Trophoblast cell (in vitro differentiated cells and primary cell): ENCODE results near the gene TFF1.

Source experiments
- DNase-seq, 2 donors: peaks; one replicate each; pipeline ENCODE4 v3.0.0-alpha.2; 2016
- H2AFZ ChIP-seq: 2 replicates; pipeline ENCODE4 v1.6.1; 2013; ENCODE audit warnings: low read length, moderate library complexity, mild to moderate bottlenecking; ENCODE audit not compliant: insufficient read depth, poor library complexity
- H2AK5ac ChIP-seq: 2 replicates; pipeline ENCODE4 v1.6.1; 2013; ENCODE audit warnings: mild to moderate bottlenecking, low read length
- H2BK120ac ChIP-seq: 2 replicates; pipeline ENCODE4 v1.6.1; 2013; ENCODE audit warnings: low read length, mild to moderate bottlenecking, moderate library complexity; ENCODE audit not compliant: insufficient read depth, poor library complexity
- H2BK12ac ChIP-seq: 2 replicates; pipeline ENCODE4 v1.6.1; 2013; ENCODE audit warnings: mild to moderate bottlenecking, low read length, moderate library complexity
- H2BK5ac ChIP-seq: 2 replicates; pipeline ENCODE4 v1.6.1; 2013; ENCODE audit warnings: low read length, low read depth, moderate library complexity, mild to moderate bottlenecking; ENCODE audit not compliant: poor library complexity
- H3K14ac ChIP-seq: 2 replicates; pipeline ENCODE4 v1.6.1; 2013; ENCODE audit warnings: mild to moderate bottlenecking, low read length
- H3K18ac ChIP-seq: 2 replicates; pipeline ENCODE4 v1.6.1; 2013; ENCODE audit warnings: mild to moderate bottlenecking, low read length
- H3K23ac ChIP-seq: 2 replicates; pipeline ENCODE4 v1.6.1; 2013; ENCODE audit warnings: low read length
- H3K27ac ChIP-seq: 2 replicates; pipeline ENCODE4 v1.5.1; 2013; ENCODE audit warnings: low read depth, mild to moderate bottlenecking, inconsistent platforms, low read length, moderate library complexity
- H3K27me3 ChIP-seq: 2 replicates; pipeline ENCODE4 v1.6.1; 2013; ENCODE audit warnings: inconsistent platforms, mild to moderate bottlenecking, low read length, moderate library complexity; ENCODE audit not compliant: insufficient read depth
- H3K36me3 ChIP-seq, 2 experiments: 1 replicate in 1 of 2; 2 replicates in 1 of 2; pipeline ENCODE4 v1.6.1; 2013; ENCODE audit warnings: low read length in 2 of 2, mild to moderate bottlenecking in 2 of 2, moderate library complexity in 1 of 2; ENCODE audit not compliant: insufficient read depth in 2 of 2, control insufficient read depth in 1 of 2
- H3K4ac ChIP-seq: 2 replicates; pipeline ENCODE4 v1.6.1; 2013; ENCODE audit warnings: low read depth, mild to moderate bottlenecking, low read length, moderate library complexity
- H3K4me1 ChIP-seq, 2 experiments: 1 replicate in 1 of 2; 2 replicates in 1 of 2; pipeline ENCODE4 v1.6.1; 2013; ENCODE audit warnings: low read length in 2 of 2, mild to moderate bottlenecking in 2 of 2, moderate library complexity in 1 of 2; ENCODE audit not compliant: insufficient read depth in 2 of 2, control insufficient read depth in 1 of 2
- H3K4me2 ChIP-seq: 2 replicates; pipeline ENCODE4 v1.6.1; 2013; ENCODE audit warnings: inconsistent platforms, mild to moderate bottlenecking, low read length, moderate library complexity
- H3K4me3 ChIP-seq: 2 replicates; pipeline ENCODE4 v1.5.1; 2013; ENCODE audit warnings: mild to moderate bottlenecking, low read depth, low read length, inconsistent platforms
- H3K79me1 ChIP-seq: one replicate; pipeline ENCODE4 v1.6.1; 2013; ENCODE audit warnings: low read length
- H3K79me2 ChIP-seq: 2 replicates; pipeline ENCODE4 v1.6.1; 2013; ENCODE audit warnings: low read length, mild to moderate bottlenecking; ENCODE audit not compliant: control insufficient read depth, insufficient read depth, poor library complexity
- H3K9ac ChIP-seq: 2 replicates; pipeline ENCODE4 v1.6.1; 2013; ENCODE audit warnings: mild to moderate bottlenecking, low read length
- H3K9me3 ChIP-seq: 2 replicates; pipeline ENCODE4 v1.6.1; 2013; ENCODE audit warnings: low read depth, mild to moderate bottlenecking, control low read depth, inconsistent platforms, low read length; ENCODE audit not compliant: insufficient read depth
- H4K12ac ChIP-seq: 2 replicates; pipeline ENCODE4 v1.6.1; 2013; ENCODE audit warnings: low read depth, mild to moderate bottlenecking, low read length, moderate library complexity
- H4K8ac ChIP-seq: 2 replicates; pipeline ENCODE4 v1.6.1; 2013; ENCODE audit warnings: low read depth, mild to moderate bottlenecking, low read length, moderate library complexity
- H4K91ac ChIP-seq: one replicate; pipeline ENCODE4 v1.6.1; 2013; ENCODE audit warnings: low read depth, mild to moderate bottlenecking, low read length, moderate library complexity
- WGBS: extraction: QIAGEN DNeasy Blood & Tissue Kit; methylation state at CpG from one replicate; pipeline ENCODE4 v1.1.7; 2013; ENCODE audit warnings: missing lambda C conversion rate; ENCODE audit not compliant: insufficient read length, insufficient coverage; ENCODE audit errors: extremely low coverage; 5-methylcytosine and 5-hydroxymethylcytosine counted together

Gene TFF1

DNA sequence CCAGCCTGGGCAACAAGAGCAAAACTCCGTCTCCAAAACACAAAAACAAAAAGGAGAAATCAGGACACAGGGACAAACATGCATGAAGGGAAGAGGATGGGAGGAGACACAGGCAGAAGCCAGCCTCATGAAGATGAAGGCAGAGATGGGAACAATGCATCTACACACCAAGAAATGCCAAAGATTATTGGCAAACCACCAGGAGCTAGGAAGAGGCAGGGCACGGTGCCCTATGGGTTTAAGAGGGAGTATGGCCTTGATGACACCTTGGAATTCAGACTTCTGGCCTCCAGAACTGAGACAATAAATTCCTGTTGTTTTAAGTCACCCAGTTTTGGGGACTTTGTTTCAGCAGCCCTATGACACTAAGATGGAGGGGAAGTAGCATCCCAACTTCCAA, 24.4 kb upstream of the TFF1 start:
- Histone ChIP-seq H3K18ac (no peak overlapping the region), H3K14ac (no peak overlapping the region), H2BK120ac (no peak overlapping the region), H4K91ac (no peak overlapping the region), H3K27ac (no peak overlapping the region), H3K23ac (no peak overlapping the region), H2AK5ac (no peak overlapping the region), H3K4ac (no peak overlapping the region), H2BK12ac (no peak overlapping the region), H3K79me1 (no peaks in the 10 kb centered on the region), H4K12ac (no peak overlapping the region), H3K4me2 (no peak overlapping the region), H3K79me2 (no peaks in the 10 kb centered on the region), H4K8ac (no peak overlapping the region), H2BK5ac (no peak overlapping the region), H3K9me3 (peaks cover 2% of the 10 kb centered on the region), H3K9ac (no peak overlapping the region), H3K4me3 (no peak overlapping the region), H2AFZ (no peak overlapping the region), H3K4me1 (peaks cover 0 to 1% of the 10 kb centered on the region in 2 experiments), H3K36me3 (no peaks in the 10 kb centered on the region), H3K27me3 (no peaks in the 10 kb centered on the region)
- no CpG with 5 or more reads among the region's 2 CpGs for WGBS
- DNase-seq, result no peak

GRCh38 chr21:42390193-42390592, 23.9 kb upstream of the TFF1 start:
- WGBS, result no CpG with 5 or more reads among the region's 5 CpGs
- H2BK12ac ChIP-seq, result no peak overlapping the region
- no peak overlapping the region for H3K4ac ChIP-seq
- H4K12ac ChIP-seq, result no peak overlapping the region
- no peak overlapping the region for H2BK120ac ChIP-seq
- no peak overlapping the region for H3K14ac ChIP-seq
- H4K91ac ChIP-seq, result no peak overlapping the region
- no peak overlapping the region for H2AFZ ChIP-seq
- H2AK5ac ChIP-seq, result no peak overlapping the region
- no peak overlapping the region for H3K23ac ChIP-seq
- no peaks in the 10 kb centered on the region for H3K79me1 ChIP-seq
- peaks cover 0 to 4% of the 10 kb centered on the region in 2 experiments for H3K4me1 ChIP-seq
- H3K79me2 ChIP-seq, result no peaks in the 10 kb centered on the region
- no peak overlapping the region for H3K4me2 ChIP-seq
- H4K8ac ChIP-seq, result no peak overlapping the region
- H3K9ac ChIP-seq, result no peak overlapping the region
- H2BK5ac ChIP-seq, result no peak overlapping the region
- DNase-seq, result no peak
- no peak overlapping the region for H3K18ac ChIP-seq
- no peak overlapping the region for H3K4me3 ChIP-seq
- H3K36me3 ChIP-seq, result no peaks in the 10 kb centered on the region
- no peak overlapping the region for H3K27ac ChIP-seq
- peaks cover 2% of the 10 kb centered on the region for H3K9me3 ChIP-seq
- H3K27me3 ChIP-seq, result no peaks in the 10 kb centered on the region

DNA sequence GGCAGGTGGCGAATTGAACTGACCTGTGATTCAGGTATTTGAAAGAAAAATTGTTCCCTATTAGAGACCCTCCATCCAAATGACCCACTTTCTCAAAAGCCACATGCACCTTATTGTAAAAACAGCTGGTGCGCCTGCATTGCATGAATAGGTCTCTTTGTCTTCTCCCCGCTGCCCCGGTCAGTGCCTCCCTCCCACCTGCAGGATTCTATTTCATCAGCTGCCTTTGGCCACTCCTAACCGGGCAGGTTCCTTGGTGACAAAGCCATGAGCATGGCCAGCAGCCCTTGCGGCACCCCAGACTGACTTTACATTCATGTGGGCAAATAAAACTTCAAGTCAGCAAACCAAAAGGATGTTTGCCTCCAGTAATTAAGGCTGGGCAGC, 23.1 kb upstream of the TFF1 start:
- no peak overlapping the region for H2BK12ac ChIP-seq
- H3K9me3 ChIP-seq, result peaks cover 2% of the 10 kb centered on the region
- H2AFZ ChIP-seq, result no peak overlapping the region
- no peak for DNase-seq
- H2BK120ac ChIP-seq, result no peak overlapping the region
- H3K27me3 ChIP-seq, result no peaks in the 10 kb centered on the region
- H4K8ac ChIP-seq, result no peak overlapping the region
- H2BK5ac ChIP-seq, result no peak overlapping the region
- H3K27ac ChIP-seq, result no peak overlapping the region
- peaks cover 0 to 4% of the 10 kb centered on the region in 2 experiments for H3K4me1 ChIP-seq
- H3K23ac ChIP-seq, result no peak overlapping the region
- no peak overlapping the region for H4K91ac ChIP-seq
- H3K18ac ChIP-seq, result no peak overlapping the region
- no peaks in the 10 kb centered on the region for H3K79me1 ChIP-seq
- no peaks in the 10 kb centered on the region for H3K79me2 ChIP-seq
- H3K36me3 ChIP-seq, result no peaks in the 10 kb centered on the region
- no peak overlapping the region for H4K12ac ChIP-seq
- H2AK5ac ChIP-seq, result no peak overlapping the region
- H3K4me3 ChIP-seq, result no peak overlapping the region
- WGBS, result no CpG with 5 or more reads among the region's 6 CpGs
- H3K4ac ChIP-seq, result no peak overlapping the region
- H3K4me2 ChIP-seq, result no peak overlapping the region
- H3K14ac ChIP-seq, result no peak overlapping the region
- no peak overlapping the region for H3K9ac ChIP-seq

GRCh38 chr21:42388740-42389448, 22.6 kb upstream of the TFF1 start:
- Histone ChIP-seq H3K18ac (no peak overlapping the region), H3K14ac (no peak overlapping the region), H2AK5ac (no peak overlapping the region), H3K4me2 (no peak overlapping the region), H3K9ac (no peak overlapping the region), H4K12ac (no peak overlapping the region), H3K79me2 (no peaks in the 10 kb centered on the region), H3K4me3 (no peak overlapping the region), H3K27me3 (no peaks in the 10 kb centered on the region), H3K36me3 (no peaks in the 10 kb centered on the region), H4K91ac (no peak overlapping the region), H3K23ac (no peak overlapping the region), H2BK5ac (no peak overlapping the region), H2BK120ac (no peak overlapping the region), H3K4me1 (peaks cover 0 to 4% of the 10 kb centered on the region in 2 experiments), H3K27ac (no peak overlapping the region), H4K8ac (no peak overlapping the region), H3K9me3 (peaks cover 2% of the 10 kb centered on the region), H2BK12ac (no peak overlapping the region), H3K79me1 (no peaks in the 10 kb centered on the region), H3K4ac (no peak overlapping the region), H2AFZ (no peak overlapping the region)
- no CpG with 5 or more reads among the region's 20 CpGs for WGBS
- no peak for DNase-seq
